GM12872 (cell line): ENCODE data around the gene ANXA11.

Experiments
- CTCF ChIP-seq: IDR thresholded peaks from 3 replicates; pipeline ENCODE4 v1.5.1; 2011; ENCODE audit warnings: low read depth, mild to moderate bottlenecking, low read length, moderate library complexity; ENCODE audit not compliant: insufficient read depth

The ANXA11 gene

GRCh38 chr10:80205477-80206276 lies at the start of gene ANXA11:
ANXA11 (minus strand) TSS chr10:80205537; CDS start chr10:80172861, 32,676 bp downstream.
- no peak for TF ChIP-seq CTCF

GRCh38 chr10:80253266-80253962 lies 48.1 kb upstream of the ANXA11 start:
- no peak for TF ChIP-seq CTCF

GRCh38 chr10:80252296-80252887 lies 47.1 kb upstream of the ANXA11 start:
- no peak for TF ChIP-seq CTCF

- no peak for TF ChIP-seq CTCF
Measured at GRCh38 chr10:80211786-80212185, 6.4 kb upstream of the ANXA11 start.

GRCh38 chr10:80210259-80210658 lies 4.9 kb upstream of the ANXA11 start:
- TF ChIP-seq CTCF: no peak

GRCh38 chr10:80207768-80208370 lies 2.5 kb upstream of the ANXA11 start:
- no peak for TF ChIP-seq CTCF

- TF ChIP-seq CTCF: no peak
Measured at GRCh38 chr10:80206277-80206655, 929 bp upstream of the ANXA11 start.
